SK-N-SH treated with all-trans-retinoic acid at 6 μM for 48 hours (cell line): ENCODE data around the gene HOXC13.

Experiments used
- ATAC-seq: fragments of 200-7000 bp; cut with Tn5 transposase; 3 replicates; pipeline ENCODE4 v1.9.1; 2020; ENCODE audit warnings: mild to moderate bottlenecking, moderate library complexity
- ARNTL ChIP-seq: fragments of 450-650 bp; formaldehyde crosslinking; IDR thresholded peaks from 2 replicates; pipeline ENCODE4 v1.5.0; 2020; ENCODE audit warnings: low read depth, mild to moderate bottlenecking, moderate library complexity, borderline replicate concordance
- BACH2 ChIP-seq: fragments of 250-450 bp; sonication (Bioruptor Pico); IDR thresholded peaks from 2 replicates; pipeline ENCODE4 v1.9.0; 2021; ENCODE audit warnings: mild to moderate bottlenecking, borderline replicate concordance
- CREB5 ChIP-seq: fragments of 250-450 bp; sonication (Bioruptor Pico); IDR thresholded peaks from 2 replicates; pipeline ENCODE4 v1.5.1; 2020; ENCODE audit warnings: low read depth, mild to moderate bottlenecking, moderate library complexity
- CSDC2 ChIP-seq: fragments of 250-450 bp; sonication (Bioruptor Pico); IDR thresholded peaks from 2 replicates; pipeline ENCODE4 v1.5.0; 2020; ENCODE audit warnings: mild to moderate bottlenecking, moderate library complexity
- CSRNP3 ChIP-seq: fragments of 250-450 bp; sonication (Bioruptor Pico); IDR thresholded peaks from 2 replicates; pipeline ENCODE4 v1.5.1; 2021; ENCODE audit warnings: mild to moderate bottlenecking, moderate library complexity
- ESRRG ChIP-seq: fragments of 250-450 bp; sonication (Bioruptor Pico); IDR thresholded peaks from 2 replicates; pipeline ENCODE4 v1.6.1; 2021; ENCODE audit warnings: mild to moderate bottlenecking
- GLIS3 ChIP-seq: fragments of 250-450 bp; sonication (Bioruptor Pico); IDR thresholded peaks from 2 replicates; pipeline ENCODE4 v1.5.0; 2020; ENCODE audit warnings: mild to moderate bottlenecking, moderate library complexity
- ISL1 ChIP-seq: fragments of 250-450 bp; sonication (Bioruptor Pico); IDR thresholded peaks from 2 replicates; pipeline ENCODE4 v2.1.2; 2022; ENCODE audit warnings: mild to moderate bottlenecking, moderate library complexity
- OSR1 ChIP-seq: fragments of 250-450 bp; sonication (Bioruptor Pico); IDR thresholded peaks from 2 replicates; pipeline ENCODE4 v1.8.0; 2022; ENCODE audit warnings: moderate library complexity, mild to moderate bottlenecking, inconsistent platforms
- PPARA ChIP-seq: fragments of 250-450 bp; sonication (Bioruptor Pico); IDR thresholded peaks from 2 replicates; pipeline ENCODE4 v1.5.0; 2020; ENCODE audit warnings: mild to moderate bottlenecking, borderline replicate concordance
- RARB ChIP-seq: fragments of 250-450 bp; sonication (Bioruptor Pico); IDR thresholded peaks from 2 replicates; pipeline ENCODE4 v1.8.0; 2021; ENCODE audit warnings: mild to moderate bottlenecking, moderate library complexity
- SNAI2 ChIP-seq: fragments of 250-450 bp; sonication (Bioruptor Pico); IDR thresholded peaks from 2 replicates; pipeline ENCODE4 v1.5.0; 2020; ENCODE audit warnings: mild to moderate bottlenecking, moderate library complexity
- TCF4 ChIP-seq: fragments of 250-450 bp; sonication (Bioruptor Pico); IDR thresholded peaks from 2 replicates; pipeline ENCODE4 v1.8.0; 2021; ENCODE audit warnings: mild to moderate bottlenecking, moderate library complexity, borderline replicate concordance
- TOX ChIP-seq: fragments of 250-450 bp; sonication (Bioruptor Pico); IDR thresholded peaks from 2 replicates; pipeline ENCODE4 v1.8.0; 2021; ENCODE audit warnings: mild to moderate bottlenecking, moderate library complexity, borderline replicate concordance
- TSHZ2 ChIP-seq: fragments of 250-450 bp; sonication (Bioruptor Pico); IDR thresholded peaks from 2 replicates; pipeline ENCODE4 v1.5.0; 2020; ENCODE audit warnings: mild to moderate bottlenecking, moderate library complexity
- ZFP3 ChIP-seq: fragments of 250-450 bp; sonication (Bioruptor Pico); IDR thresholded peaks from 2 replicates; pipeline ENCODE4 v1.5.0; 2020; ENCODE audit warnings: mild to moderate bottlenecking, moderate library complexity
- ZFP30 ChIP-seq: fragments of 450-650 bp; formaldehyde crosslinking; IDR thresholded peaks from 2 replicates; pipeline ENCODE4 v1.5.0; 2022; ENCODE audit warnings: mild to moderate bottlenecking, moderate library complexity
- ZNF70 ChIP-seq: fragments of 450-650 bp; formaldehyde crosslinking; IDR thresholded peaks from 2 replicates; pipeline ENCODE4 v1.5.0; 2020; ENCODE audit warnings: mild to moderate bottlenecking, moderate library complexity
- ZNF8 ChIP-seq: fragments of 450-650 bp; formaldehyde crosslinking; IDR thresholded peaks from 2 replicates; pipeline ENCODE4 v1.5.0; 2020; ENCODE audit warnings: mild to moderate bottlenecking, moderate library complexity
- TF ChIP-seq, protein P1 (sequence below): fragments of 250-450 bp; sonication (Bioruptor Pico); IDR thresholded peaks from 2 replicates; pipeline ENCODE4 v1.8.0; 2020; ENCODE audit warnings: mild to moderate bottlenecking, moderate library complexity, borderline replicate concordance
- TF ChIP-seq, protein P2 (sequence below): fragments of 250-450 bp; sonication (Bioruptor Pico); IDR thresholded peaks from 2 replicates; pipeline ENCODE4 v1.8.0; 2021; ENCODE audit warnings: low read depth, mild to moderate bottlenecking, moderate library complexity, borderline replicate concordance

The HOXC13 gene

DNA sequence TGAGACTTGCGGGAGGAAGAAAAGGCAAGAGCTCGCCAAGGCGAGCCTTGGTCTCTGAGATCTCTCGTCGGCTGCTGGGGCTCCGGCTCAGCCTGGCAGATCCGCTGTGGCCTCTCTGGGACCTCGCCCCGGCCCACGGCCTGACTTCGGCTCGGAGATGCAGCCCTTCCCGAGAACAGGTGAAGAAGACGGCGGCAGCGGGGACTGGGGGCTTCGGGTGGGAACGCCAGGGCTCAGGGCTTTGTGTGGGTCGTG, 55.3 kb downstream of the HOXC13 start:
- no peak for TF ChIP-seq ZFP30
- no peak for TF ChIP-seq CSRNP3 (CRISPR knock-in tag)
- no peak for TF ChIP-seq TCF4 (CRISPR knock-in tag)
- TF ChIP-seq ISL1 (CRISPR knock-in tag): no peak
- TF ChIP-seq TOX (CRISPR knock-in tag): no peak
- TF ChIP-seq SNAI2 (CRISPR knock-in tag): no peak
- TF ChIP-seq OSR1 (CRISPR knock-in tag): no peak
- TF ChIP-seq CREB5 (CRISPR knock-in tag): no peak
- no peak for TF ChIP-seq CSDC2
- TF ChIP-seq ESRRG (CRISPR knock-in tag): no peak
- TF ChIP-seq PPARA (CRISPR knock-in tag): no peak
- TF ChIP-seq GLIS3 (CRISPR knock-in tag): no peak
- no peak for TF ChIP-seq RARB (CRISPR knock-in tag)
- TF ChIP-seq BACH2: no peak
- TF ChIP-seq, protein P1, sequence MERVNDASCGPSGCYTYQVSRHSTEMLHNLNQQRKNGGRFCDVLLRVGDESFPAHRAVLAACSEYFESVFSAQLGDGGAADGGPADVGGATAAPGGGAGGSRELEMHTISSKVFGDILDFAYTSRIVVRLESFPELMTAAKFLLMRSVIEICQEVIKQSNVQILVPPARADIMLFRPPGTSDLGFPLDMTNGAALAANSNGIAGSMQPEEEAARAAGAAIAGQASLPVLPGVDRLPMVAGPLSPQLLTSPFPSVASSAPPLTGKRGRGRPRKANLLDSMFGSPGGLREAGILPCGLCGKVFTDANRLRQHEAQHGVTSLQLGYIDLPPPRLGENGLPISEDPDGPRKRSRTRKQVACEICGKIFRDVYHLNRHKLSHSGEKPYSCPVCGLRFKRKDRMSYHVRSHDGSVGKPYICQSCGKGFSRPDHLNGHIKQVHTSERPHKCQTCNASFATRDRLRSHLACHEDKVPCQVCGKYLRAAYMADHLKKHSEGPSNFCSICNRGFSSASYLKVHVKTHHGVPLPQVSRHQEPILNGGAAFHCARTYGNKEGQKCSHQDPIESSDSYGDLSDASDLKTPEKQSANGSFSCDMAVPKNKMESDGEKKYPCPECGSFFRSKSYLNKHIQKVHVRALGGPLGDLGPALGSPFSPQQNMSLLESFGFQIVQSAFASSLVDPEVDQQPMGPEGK: no peak
- no peak for TF ChIP-seq ARNTL
- no peak for TF ChIP-seq ZNF8

GRCh38 chr12:53994264-53995001, 55.8 kb downstream of the HOXC13 start:
- peak; percentile 36 for ATAC-seq
- no peak for TF ChIP-seq TSHZ2 (CRISPR knock-in tag)
- no peak for TF ChIP-seq CSDC2
- no peak for TF ChIP-seq ARNTL
- TF ChIP-seq ESRRG (CRISPR knock-in tag): no peak
- TF ChIP-seq GLIS3 (CRISPR knock-in tag): no peak
- TF ChIP-seq, protein P2, sequence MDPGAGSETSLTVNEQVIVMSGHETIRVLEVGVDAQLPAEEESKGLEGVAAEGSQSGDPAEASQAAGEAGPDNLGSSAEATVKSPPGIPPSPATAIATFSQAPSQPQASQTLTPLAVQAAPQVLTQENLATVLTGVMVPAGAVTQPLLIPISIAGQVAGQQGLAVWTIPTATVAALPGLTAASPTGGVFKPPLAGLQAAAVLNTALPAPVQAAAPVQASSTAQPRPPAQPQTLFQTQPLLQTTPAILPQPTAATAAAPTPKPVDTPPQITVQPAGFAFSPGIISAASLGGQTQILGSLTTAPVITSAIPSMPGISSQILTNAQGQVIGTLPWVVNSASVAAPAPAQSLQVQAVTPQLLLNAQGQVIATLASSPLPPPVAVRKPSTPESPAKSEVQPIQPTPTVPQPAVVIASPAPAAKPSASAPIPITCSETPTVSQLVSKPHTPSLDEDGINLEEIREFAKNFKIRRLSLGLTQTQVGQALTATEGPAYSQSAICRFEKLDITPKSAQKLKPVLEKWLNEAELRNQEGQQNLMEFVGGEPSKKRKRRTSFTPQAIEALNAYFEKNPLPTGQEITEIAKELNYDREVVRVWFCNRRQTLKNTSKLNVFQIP (CRISPR knock-in tag): no peak

More for the DNA sequence above, 55.3 kb downstream of the HOXC13 start:
- no peak for ATAC-seq

- TF ChIP-seq OSR1 (CRISPR knock-in tag): no peak
- no peak for TF ChIP-seq ZNF70 (CRISPR knock-in tag)
- no peak for TF ChIP-seq CREB5 (CRISPR knock-in tag)
- no peak for TF ChIP-seq ZFP3 (CRISPR knock-in tag)
- TF ChIP-seq TOX (CRISPR knock-in tag): no peak
- TF ChIP-seq, all 23 proteins: peak for 0
- ATAC-seq: peak; percentile 2; the same call in 1 of the 3 replicates
Measured at GRCh38 chr12:53995002-53995377, 56.4 kb downstream of the HOXC13 start.
